ENCODE results near the gene VPS11. TPM values are rescaled to one million over a fixed set of nuclear protein-coding genes. Genes with fewer than 3 reads are reported as not detected.

Gene VPS11
- total and polyA plus RNA-seq, 10 donors, result 30.1 to 66.7 (median 43.6) TPM

DNA sequence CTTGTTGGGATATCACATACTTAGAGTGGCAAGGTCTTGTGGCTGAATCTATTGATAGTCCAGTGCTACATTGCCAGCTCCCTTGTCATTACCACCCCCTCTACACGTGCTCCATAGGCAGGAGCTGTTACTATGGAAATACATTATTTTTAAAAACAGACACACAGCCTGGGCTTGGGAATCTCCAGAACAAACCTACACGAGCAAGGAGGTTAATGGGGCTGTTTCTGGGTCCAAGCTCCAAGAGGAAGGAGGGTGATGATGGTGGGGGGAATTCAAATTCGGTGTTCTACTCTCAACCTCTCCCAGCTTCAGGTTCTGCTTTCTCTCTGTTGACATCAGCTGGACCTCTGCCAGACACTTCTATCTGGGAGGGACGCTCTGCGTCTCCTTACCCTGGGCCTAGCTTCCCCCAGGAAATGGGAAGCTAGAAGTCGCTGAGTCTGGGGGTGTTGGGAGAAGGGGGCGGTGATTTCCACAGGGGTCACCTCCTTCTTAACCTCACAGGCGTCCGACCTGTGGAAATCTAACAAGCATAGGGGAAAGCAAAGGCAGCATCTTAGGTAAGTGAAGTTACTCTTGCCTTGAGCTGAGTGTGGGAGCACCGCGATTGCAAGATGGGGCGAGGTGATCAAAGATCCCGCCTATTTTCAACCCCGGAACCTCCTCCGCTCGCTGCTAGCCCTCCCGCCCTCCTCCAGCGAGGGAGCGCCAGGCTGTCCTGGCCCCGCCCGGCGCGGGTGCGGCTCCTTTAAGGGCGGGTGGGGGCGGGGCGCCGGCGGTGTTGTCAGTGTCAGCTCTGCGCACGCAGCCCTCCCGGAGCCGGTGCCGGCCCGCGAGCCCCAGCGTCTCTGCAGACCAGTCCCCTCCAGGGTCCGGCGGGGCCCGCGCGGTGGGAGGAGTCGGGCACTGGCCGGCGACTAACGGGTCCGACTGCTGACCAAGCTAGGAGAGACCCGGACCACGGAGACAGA lies 39.2 kb downstream of the VPS11 start, which contains the start of gene C2CD2L:
Gene C2CD2L, plus strand, starts transcription at position 781 of the 974 bp plus-strand sequence. CDS start 398 bp downstream, outside the sequence.
- Histone ChIP-seq H3K27me3 (replicated peaks in 1 of 7) (no peaks in the 10 kb centered on the region), H3K27ac (peak within 1 kb of the TSS; percentile 66 to 94 (median 86)), H3K4me1 (peaks cover 26 to 76% (median 54%) of the 10 kb centered on the region in 6 donors), H3K36me3 (peaks cover 0 to 25% (median 11%) of the 10 kb centered on the region in 6 donors), H3K4me3 (peak within 1 kb of the TSS; percentile 82 to 99 (median 96)), H3K9me3 (no peaks in the 10 kb centered on the region)
- intact Hi-C loops (cut with DNase I; ENCODE audit: low total_unique reads), result no loop called here
- WGBS, 5 donors, result 1 to 2% (median 2%) methylated on average over 9 to 49 of the region's 49 CpGs
- TF ChIP-seq, protein P1, sequence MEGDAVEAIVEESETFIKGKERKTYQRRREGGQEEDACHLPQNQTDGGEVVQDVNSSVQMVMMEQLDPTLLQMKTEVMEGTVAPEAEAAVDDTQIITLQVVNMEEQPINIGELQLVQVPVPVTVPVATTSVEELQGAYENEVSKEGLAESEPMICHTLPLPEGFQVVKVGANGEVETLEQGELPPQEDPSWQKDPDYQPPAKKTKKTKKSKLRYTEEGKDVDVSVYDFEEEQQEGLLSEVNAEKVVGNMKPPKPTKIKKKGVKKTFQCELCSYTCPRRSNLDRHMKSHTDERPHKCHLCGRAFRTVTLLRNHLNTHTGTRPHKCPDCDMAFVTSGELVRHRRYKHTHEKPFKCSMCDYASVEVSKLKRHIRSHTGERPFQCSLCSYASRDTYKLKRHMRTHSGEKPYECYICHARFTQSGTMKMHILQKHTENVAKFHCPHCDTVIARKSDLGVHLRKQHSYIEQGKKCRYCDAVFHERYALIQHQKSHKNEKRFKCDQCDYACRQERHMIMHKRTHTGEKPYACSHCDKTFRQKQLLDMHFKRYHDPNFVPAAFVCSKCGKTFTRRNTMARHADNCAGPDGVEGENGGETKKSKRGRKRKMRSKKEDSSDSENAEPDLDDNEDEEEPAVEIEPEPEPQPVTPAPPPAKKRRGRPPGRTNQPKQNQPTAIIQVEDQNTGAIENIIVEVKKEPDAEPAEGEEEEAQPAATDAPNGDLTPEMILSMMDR (IDR thresholded peaks at IDR 0.05 in 8 of 11, conservative IDR thresholded peaks at IDR 0.05 in 3 of 11), result peak in 1 of 11 experiments; percentile 23
- TF ChIP-seq POLR2A (IDR thresholded peaks at IDR 0.05) (peak in 1 of 3 donors; percentile 31), POLR2AphosphoS5 (IDR thresholded peaks at IDR 0.05) (peak; percentile 70 to 88 (median 85))
- peak; percentile 97 for DNase-seq

DNA sequence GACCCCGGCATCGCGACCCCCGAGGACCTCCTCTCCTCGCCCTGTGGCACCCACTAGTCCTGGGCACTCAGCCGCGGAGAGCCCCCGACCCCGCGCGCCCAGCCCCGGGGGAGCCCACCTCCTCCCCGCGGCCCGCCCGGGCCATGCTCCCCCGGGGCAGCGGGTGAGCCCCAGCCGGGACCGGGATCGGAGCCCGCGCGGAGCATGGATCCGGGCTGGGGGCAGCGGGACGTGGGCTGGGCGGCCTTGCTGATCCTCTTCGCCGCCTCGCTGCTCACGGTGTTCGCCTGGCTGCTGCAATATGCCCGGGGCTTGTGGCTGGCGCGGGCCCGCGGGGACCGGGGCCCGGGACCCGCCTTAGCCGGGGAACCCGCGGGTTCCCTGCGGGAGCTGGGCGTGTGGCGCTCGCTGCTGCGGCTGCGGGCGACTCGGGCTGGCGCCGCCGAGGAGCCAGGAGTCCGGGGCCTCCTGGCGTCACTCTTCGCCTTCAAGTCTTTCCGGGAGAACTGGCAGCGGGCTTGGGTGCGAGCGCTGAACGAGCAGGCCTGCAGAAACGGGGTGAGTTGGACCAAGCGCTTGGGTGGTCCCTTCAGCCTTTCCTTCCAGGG lies 40.0 kb downstream of the VPS11 start:
- DNase-seq, result no peak
- H3K27ac ChIP-seq, result peak overlapping the region; percentile 66 to 94 (median 86)
- intact Hi-C loops (cut with DNase I; ENCODE audit: low total_unique reads), result no loop called here
- H3K36me3 ChIP-seq, result peaks cover 0 to 33% (median 19%) of the 10 kb centered on the region in 6 donors
- peaks cover 26 to 70% (median 52%) of the 10 kb centered on the region in 6 donors for H3K4me1 ChIP-seq
- no peaks in the 10 kb centered on the region for H3K9me3 ChIP-seq
- H3K27me3 ChIP-seq (replicated peaks in 1 of 7), result no peaks in the 10 kb centered on the region
- TF ChIP-seq, protein P1 (IDR thresholded peaks at IDR 0.05 in 8 of 11, conservative IDR thresholded peaks at IDR 0.05 in 3 of 11), result no peak
- TF ChIP-seq POLR2AphosphoS5 (IDR thresholded peaks at IDR 0.05), result no peak
- no peak for TF ChIP-seq POLR2A (IDR thresholded peaks at IDR 0.05)
- WGBS, 5 donors, result 0 to 1% (median 1%) methylated on average over 22 to 65 of the region's 65 CpGs
- peak overlapping the region; percentile 82 to 99 (median 96) for H3K4me3 ChIP-seq

DNA sequence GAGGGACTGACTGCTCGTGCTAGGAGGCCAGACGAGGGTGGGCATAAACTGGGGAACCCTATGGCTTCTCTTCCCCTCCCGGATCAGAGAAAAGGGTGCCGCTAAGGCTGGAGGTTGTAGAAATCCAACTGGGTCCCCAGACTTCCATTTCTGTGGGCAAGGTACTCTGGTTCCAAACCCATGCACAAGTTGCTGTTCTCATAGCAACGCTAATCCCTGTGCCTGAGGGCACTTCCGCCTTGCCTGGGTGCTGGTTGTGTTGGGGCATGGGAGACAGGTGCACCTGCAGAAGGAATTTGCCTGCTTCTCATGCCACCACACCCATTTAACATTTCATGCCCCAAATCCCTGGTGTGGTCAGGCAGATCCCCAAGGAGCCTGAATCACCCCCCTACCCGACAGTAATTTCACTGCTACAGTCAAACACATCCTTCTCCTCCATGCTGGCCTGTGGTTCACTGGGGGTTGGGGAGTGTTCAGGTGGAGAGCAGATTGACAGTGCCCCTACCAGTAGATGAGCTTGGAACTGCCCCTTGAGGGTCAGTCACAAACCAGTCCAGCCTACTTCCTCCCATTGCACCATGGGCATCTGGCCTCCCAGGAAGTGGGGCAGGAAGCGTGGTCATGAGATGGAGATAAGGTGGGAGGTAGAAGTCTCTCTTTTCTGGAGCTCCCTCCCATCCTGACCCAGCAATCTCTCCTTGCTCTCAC lies 40.7 kb downstream of the VPS11 start:
- Histone ChIP-seq H3K9me3 (no peaks in the 10 kb centered on the region), H3K27me3 (replicated peaks in 1 of 7) (no peaks in the 10 kb centered on the region), H3K4me1 (peaks cover 20 to 64% (median 45%) of the 10 kb centered on the region in 6 donors), H3K36me3 (peaks cover 0 to 40% (median 25%) of the 10 kb centered on the region in 6 donors), H3K27ac (peak overlapping the region in 7 of 8 donors; percentile 79 to 94 (median 86)), H3K4me3 (peak overlapping the region; percentile 82 to 99 (median 96))
- TF ChIP-seq, protein P1 (IDR thresholded peaks at IDR 0.05 in 8 of 11, conservative IDR thresholded peaks at IDR 0.05 in 3 of 11), result no peak
- TF ChIP-seq POLR2A (IDR thresholded peaks at IDR 0.05), result no peak
- 10 to 18% (median 16%) methylated on average over 7 to 8 of the region's 8 CpGs for WGBS, 5 donors
- intact Hi-C loops (cut with DNase I; ENCODE audit: low total_unique reads), result no loop called here
- DNase-seq, result peak; percentile 85

All from spleen (tissue), 11 donors.